CD4-positive, alpha-beta memory T cell (primary cell): ENCODE results near the gene EPB41L5. TPM values are rescaled to one million over a fixed set of nuclear protein-coding genes. Genes with fewer than 3 reads are reported as not detected.

Experiments used
- CTCF ChIA-PET: fragments of 350-600 bp; sonication (Branson Sonifier 250); formaldehyde crosslinking; loops from one replicate; lab custom pipeline; 2021; ENCODE audit warnings: inconsistent platforms; ENCODE audit not compliant: partially characterized antibody; lab: Charles Lee
- POLR2A ChIA-PET: fragments of 350-600 bp; sonication (Branson Sonifier 250); formaldehyde crosslinking; loops from one replicate; lab custom pipeline; 2021; ENCODE audit not compliant: partially characterized antibody; lab: Charles Lee
- DNase-seq, 5 donors: peaks; one replicate each; pipeline versions ENCODE4 v3.0.0 to v3.0.0-alpha.2; 2020 to 2022; ENCODE audit warnings: mixed read lengths in 1 of 5
- H3K27ac ChIP-seq: one replicate; pipeline ENCODE4 v1.7.0; 2013; ENCODE audit warnings: low read depth, low read length
- H3K27me3 ChIP-seq: 2 replicates; pipeline ENCODE4 v1.7.0; 2013; ENCODE audit warnings: mild to moderate bottlenecking, low read length, moderate library complexity; ENCODE audit not compliant: insufficient read depth
- H3K36me3 ChIP-seq: 2 replicates; pipeline ENCODE4 v1.7.0; 2013; ENCODE audit warnings: mild to moderate bottlenecking, low read length, moderate library complexity; ENCODE audit not compliant: insufficient read depth
- H3K4me1 ChIP-seq: 2 replicates; pipeline ENCODE4 v1.7.0; 2013; ENCODE audit warnings: mild to moderate bottlenecking, low read length, moderate library complexity; ENCODE audit not compliant: insufficient read depth
- H3K4me3 ChIP-seq, 2 donors: one replicate each; pipeline ENCODE4 v1.7.0; 2013; ENCODE audit warnings: low read length in 2 of 2, mild to moderate bottlenecking in 1 of 2
- H3K9me3 ChIP-seq, 2 donors: one replicate each; pipeline ENCODE4 v1.7.0; 2013; ENCODE audit warnings: low read length in 2 of 2, control low read depth in 1 of 2; ENCODE audit not compliant: control insufficient read depth in 1 of 2
- H3K27ac Mint-ChIP-seq, 7 donors: one replicate each; pipeline ENCODE4 v1.8.0; 2020 to 2021; ENCODE audit warnings: mixed read lengths in 7 of 7, mild to moderate bottlenecking in 6 of 7, inconsistent platforms in 3 of 7, moderate library complexity in 3 of 7
- H3K27me3 Mint-ChIP-seq, 2 donors: one replicate each; pipeline ENCODE4 v1.8.0; 2020 to 2021; ENCODE audit warnings: mixed read lengths in 2 of 2
- H3K36me3 Mint-ChIP-seq, 2 donors: one replicate each; pipeline ENCODE4 v1.8.0; 2020 to 2021; ENCODE audit warnings: mixed read lengths in 2 of 2, inconsistent platforms in 1 of 2, mild to moderate bottlenecking in 1 of 2
- H3K4me1 Mint-ChIP-seq, 4 donors: one replicate each; pipeline ENCODE4 v1.8.0; 2020 to 2021; ENCODE audit warnings: mixed read lengths in 4 of 4, mild to moderate bottlenecking in 1 of 4
- H3K4me3 Mint-ChIP-seq, 8 donors: one replicate each; pipeline ENCODE4 v1.8.0; 2020 to 2021; ENCODE audit warnings: mixed read lengths in 8 of 8, mild to moderate bottlenecking in 7 of 8, moderate library complexity in 6 of 8, inconsistent platforms in 3 of 8
- H3K9me3 Mint-ChIP-seq, 8 donors: one replicate each; pipeline ENCODE4 v1.8.0; 2020 to 2021; ENCODE audit warnings: mixed read lengths in 8 of 8, mild to moderate bottlenecking in 5 of 8, inconsistent platforms in 3 of 8, moderate library complexity in 1 of 8
- intact Hi-C: fragments of 100-400 bp; cut with micrococcal nuclease; formaldehyde crosslinking; loops from one replicate; pipeline ENCODE4 v1.15.1; 2023
- polyA plus RNA-seq, 2 donors: library from polyadenylated mRNA; unstranded; fragments of 300-500 nt; fragmentation: Illumina TruSeq; gene quantifications; one replicate each; pipeline ENCODE4 v1.2.3, GENCODE V29; 2021
- total RNA-seq, 2 experiments: library from RNA; stranded (reverse); gene quantifications; one replicate each; pipeline ENCODE4 v1.2.3, GENCODE V29; 2021

The EPB41L5 gene
- total and polyA plus RNA-seq, 4 experiments from 2014 or later = 1.4 to 6.2 (median 4.1) TPM

DNA sequence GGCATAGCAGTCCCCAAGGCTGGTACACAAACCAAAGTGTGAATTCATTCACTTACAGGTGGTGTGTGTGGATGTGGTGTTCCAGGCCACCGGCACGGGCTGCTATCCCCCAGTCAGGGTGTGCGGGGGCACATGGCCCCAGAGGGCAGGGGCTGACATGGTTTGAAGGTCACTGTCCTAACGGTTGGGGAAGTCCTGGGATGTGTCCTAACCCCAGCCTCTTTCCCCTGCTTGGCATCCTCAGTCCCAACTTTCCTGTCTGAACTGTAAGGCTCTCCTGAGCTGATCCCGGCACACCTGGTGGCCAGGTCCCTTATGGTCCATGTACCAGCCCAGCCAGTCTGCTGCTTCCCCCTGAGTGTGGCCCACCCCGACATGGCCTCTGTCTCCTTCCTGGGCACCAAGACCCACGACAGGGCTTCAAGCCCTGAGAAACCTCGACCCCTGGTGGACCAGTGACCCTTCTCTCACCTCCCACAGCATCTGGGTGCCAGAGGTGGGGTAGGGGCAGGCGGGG, 212.7 kb downstream of the EPB41L5 start:
- ChIA-PET CTCF (interaction anchor here (0.8 to 1.5 kb wide), 3 partner anchors 10 to 88 kb away, joined by 3 to 4 read pairs (median 4); no protein-coding TSS in a partner anchor), POLR2A (interaction anchor here (1.3 to 4.0 kb wide), 2 partner anchors 7 to 27 kb away, joined by 7 to 62 read pairs; partner anchors contain the start of gene RALB)
- Histone ChIP-seq H3K9me3 (no peaks in the 10 kb centered on the region), H3K27ac (no peak overlapping the region), H3K4me3 (no peak overlapping the region), H3K4me1 (peaks cover 55% of the 10 kb centered on the region), H3K27me3 (no peaks in the 10 kb centered on the region), H3K36me3 (no peaks in the 10 kb centered on the region)
- peak overlapping the region; percentile 22 to 90 (median 60) for H3K27ac Mint-ChIP-seq
- peaks cover 0 to 7% (median 0%) of the 10 kb centered on the region in 8 donors for H3K9me3 Mint-ChIP-seq
- intact Hi-C loops = no loop called here
- peaks cover 39 to 75% (median 59%) of the 10 kb centered on the region in 4 donors for H3K4me1 Mint-ChIP-seq
- H3K27me3 Mint-ChIP-seq = no peaks in the 10 kb centered on the region
- peaks cover 3 to 11% of the 10 kb centered on the region in 2 donors for H3K36me3 Mint-ChIP-seq
- peak overlapping the region in 2 of 8 donors; percentile 32 to 38 for H3K4me3 Mint-ChIP-seq
- no peak for DNase-seq

DNA sequence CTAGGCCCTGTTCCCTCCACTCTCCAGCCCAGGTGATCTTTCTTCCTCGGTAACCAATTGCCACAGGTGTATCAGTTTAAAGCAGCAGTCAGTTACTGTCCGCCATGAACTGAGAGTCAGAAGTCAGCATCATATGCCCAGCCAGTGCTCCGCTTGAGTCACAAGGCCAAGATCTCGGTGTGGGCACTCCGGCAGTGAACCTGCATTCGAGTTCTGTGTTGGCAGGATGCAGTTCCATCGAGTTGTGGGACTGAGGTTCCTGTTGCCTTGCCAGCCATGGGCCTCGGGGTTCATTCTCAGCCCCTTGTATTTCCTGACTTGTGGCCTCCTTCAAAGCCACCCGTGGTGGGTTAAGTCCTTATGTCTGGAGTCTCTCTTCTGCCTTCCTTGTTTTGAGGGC, 213.4 kb downstream of the EPB41L5 start:
- H3K4me3 Mint-ChIP-seq = peak overlapping the region in 1 of 8 donors; percentile 50
- POLR2A ChIA-PET = no interaction called here

DNA sequence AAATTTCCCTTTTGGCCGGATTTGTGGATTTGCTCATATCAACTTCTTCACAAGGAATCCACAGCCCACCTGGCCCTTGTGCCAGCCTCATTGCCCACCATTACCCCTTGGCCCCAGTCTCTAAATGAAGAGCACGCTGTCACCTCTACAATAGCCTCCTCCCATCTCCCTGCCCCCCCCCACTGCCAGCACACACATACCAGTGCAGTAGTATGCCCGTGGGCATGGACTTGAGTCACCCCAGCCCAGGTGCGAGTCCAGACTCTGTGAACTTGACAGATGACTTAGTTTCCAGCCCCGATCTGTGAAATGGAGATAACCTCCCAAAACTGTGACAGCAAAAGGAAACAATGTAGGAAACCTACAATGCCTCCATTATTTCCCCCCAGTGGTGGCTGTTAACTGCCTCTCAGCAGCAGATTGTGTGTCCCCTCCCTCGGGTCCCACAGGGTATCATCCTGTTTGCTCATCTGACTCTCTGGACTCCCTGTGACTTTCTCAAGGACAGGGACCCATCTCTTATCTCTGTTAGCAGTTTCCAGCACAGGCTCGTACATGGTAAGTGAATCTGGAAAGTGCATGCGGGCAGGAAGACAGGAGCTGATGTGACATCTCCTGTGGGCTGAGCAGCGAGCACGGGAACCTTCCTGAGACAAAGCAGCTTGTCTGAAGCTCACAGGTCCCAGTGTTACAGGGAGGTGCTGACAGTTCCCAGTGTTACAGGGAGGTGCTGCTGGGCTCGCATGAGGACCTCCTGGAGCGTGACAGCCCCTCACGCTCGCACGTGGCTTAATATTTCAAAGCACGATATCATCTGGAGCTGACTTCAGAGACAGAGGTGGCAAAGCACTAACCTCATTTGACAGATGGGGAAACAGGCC, 214.5 kb downstream of the EPB41L5 start:
- H3K36me3 Mint-ChIP-seq = peaks cover 0 to 8% of the 10 kb centered on the region in 2 donors
- Histone ChIP-seq H3K27me3 (no peaks in the 10 kb centered on the region), H3K27ac (no peak overlapping the region), H3K36me3 (no peaks in the 10 kb centered on the region), H3K9me3 (no peaks in the 10 kb centered on the region), H3K4me3 (no peak overlapping the region), H3K4me1 (peaks cover 50% of the 10 kb centered on the region)
- no peak for DNase-seq
- H3K9me3 Mint-ChIP-seq = peaks cover 0 to 1% (median 0%) of the 10 kb centered on the region in 8 donors
- ChIA-PET POLR2A (interaction anchor here (1.3 to 1.4 kb wide), 2 partner anchors 25 to 549 kb away, joined by 3 to 7 read pairs; partner anchors contain the start of genes RALB and TMEM177), CTCF (interaction anchor here (1.1 to 1.8 kb wide), 8 partner anchors 8 to 118 kb away, joined by 3 to 12 read pairs (median 4); no protein-coding TSS in a partner anchor)
- intact Hi-C loops = no loop called here
- H3K4me3 Mint-ChIP-seq = no peak overlapping the region
- H3K4me1 Mint-ChIP-seq = peaks cover 28 to 75% (median 51%) of the 10 kb centered on the region in 4 donors
- peak overlapping the region; percentile 38 to 79 (median 67) for H3K27ac Mint-ChIP-seq
- H3K27me3 Mint-ChIP-seq = no peaks in the 10 kb centered on the region

More for the DNA sequence above, 213.4 kb downstream of the EPB41L5 start:
- no peaks in the 10 kb centered on the region for H3K27me3 Mint-ChIP-seq
- Histone ChIP-seq H3K4me1 (peaks cover 55% of the 10 kb centered on the region), H3K4me3 (no peak overlapping the region), H3K36me3 (no peaks in the 10 kb centered on the region), H3K9me3 (no peaks in the 10 kb centered on the region), H3K27me3 (no peaks in the 10 kb centered on the region), H3K27ac (no peak overlapping the region)
- CTCF ChIA-PET = interaction anchor here (1.3 to 1.4 kb wide), 2 partner anchors 21 to 24 kb away, joined by 3 to 4 read pairs; no protein-coding TSS in a partner anchor
- H3K4me1 Mint-ChIP-seq = peaks cover 37 to 75% (median 59%) of the 10 kb centered on the region in 4 donors
- H3K27ac Mint-ChIP-seq = peak overlapping the region in 5 of 7 donors; percentile 12 to 90 (median 60)
- peaks cover 2 to 3% of the 10 kb centered on the region in 2 donors for H3K36me3 Mint-ChIP-seq
- peaks cover 0 to 7% (median 0%) of the 10 kb centered on the region in 8 donors for H3K9me3 Mint-ChIP-seq
- intact Hi-C loops = no loop called here
- DNase-seq = no peak

DNA sequence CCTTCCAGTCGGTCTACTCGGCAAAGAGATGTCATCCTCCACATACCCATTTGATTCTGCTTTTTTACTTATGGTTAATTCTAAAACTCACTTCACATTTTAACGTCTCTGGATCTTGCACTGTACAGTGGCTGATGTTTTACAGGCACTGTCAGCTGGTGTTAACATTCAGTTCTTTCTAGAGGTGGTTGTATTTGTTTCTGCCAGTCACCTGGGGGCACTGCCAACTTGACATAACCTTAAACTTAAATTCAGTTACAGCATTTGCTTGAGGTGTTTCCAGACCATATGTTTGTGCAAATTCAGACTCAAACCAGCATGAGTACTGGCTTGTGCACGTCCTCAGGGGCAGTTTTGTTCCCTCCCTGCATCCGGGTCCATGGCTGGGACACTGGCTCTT, 215.6 kb downstream of the EPB41L5 start:
- Histone ChIP-seq H3K4me3 (no peak overlapping the region), H3K27ac (no peak overlapping the region), H3K9me3 (no peaks in the 10 kb centered on the region), H3K36me3 (no peaks in the 10 kb centered on the region), H3K4me1 (peaks cover 54% of the 10 kb centered on the region), H3K27me3 (no peaks in the 10 kb centered on the region)
- Mint-ChIP-seq H3K27ac (peak overlapping the region in 6 of 7 donors; percentile 54 to 81 (median 63)), H3K36me3 (peaks cover 0 to 9% of the 10 kb centered on the region in 2 donors), H3K4me1 (peaks cover 32 to 83% (median 56%) of the 10 kb centered on the region in 4 donors), H3K9me3 (no peaks in the 10 kb centered on the region), H3K4me3 (peak overlapping the region in 2 of 8 donors; percentile 13 to 30), H3K27me3 (no peaks in the 10 kb centered on the region)
- ChIA-PET CTCF (interaction anchor here (1.1 to 1.8 kb wide), 7 partner anchors 9 to 119 kb away, joined by 3 to 12 read pairs (median 5); no protein-coding TSS in a partner anchor), POLR2A (interaction anchor here (0.7 to 1.4 kb wide), 3 partner anchors 24 to 550 kb away, joined by 3 to 7 read pairs (median 3); partner anchors contain the start of genes RALB and TMEM177)
- intact Hi-C loops = no loop called here
- DNase-seq = no peak

Other genes with a start within 250 kb of the EPB41L5 start
- 10 to 100 TPM; 20.3 to 20.8 TPM for gene TMEM185B, start 210.3 kb downstream of the EPB41L5 start, total RNA-seq
- gene TMEM185B, start 210.3 kb downstream of the EPB41L5 start, polyA plus RNA-seq = 10 to 100 TPM; 17.5 to 24.9 TPM
- 10 to 100 TPM; 14.0 TPM for gene RALB, start 239.8 kb downstream of the EPB41L5 start, total RNA-seq
- 10 to 100 TPM; 34.8 to 50.4 TPM for gene RALB, start 239.8 kb downstream of the EPB41L5 start, polyA plus RNA-seq